ENCODE data around the gene MYH7B. TPM values are rescaled to one million over a fixed set of nuclear protein-coding genes. Genes with fewer than 3 reads are reported as not detected.

MYH7B gene
- total and polyA plus RNA-seq, 2 donors (not counting 3 experiments of a cell fraction or from before 2014, with no cell fraction given): 0.03 TPM; not detected in 1

GRCh38 chr20:34995192-34995591, 39.5 kb downstream of the MYH7B start:
- no peak overlapping the region for H3K9ac ChIP-seq (replicated peaks; ENCODE audit: extremely low read depth, insufficient read depth, low read length)
- no peaks in the 10 kb centered on the region for H3K9me3 ChIP-seq (replicated peaks; ENCODE audit: control insufficient read depth, insufficient read depth, low read length)
- no peak overlapping the region for H3K27ac ChIP-seq (ENCODE audit: insufficient read depth, low read depth, low read length)
- H3K4me3 ChIP-seq (replicated peaks in 1 of 3; ENCODE audit: insufficient read depth in 1 of 3, low read depth in 1 of 3, low read length in 3 of 3): no peak overlapping the region
- CTCF ChIA-PET: no interaction called here
- H3K79me2 ChIP-seq (ENCODE audit: control insufficient read depth, insufficient read depth, low read length): no peaks in the 10 kb centered on the region
- no peak overlapping the region for H3K4me2 ChIP-seq (ENCODE audit: insufficient read depth, low read length)
- DNase-seq (ENCODE audit: low read depth, low spot score): no peak
- peaks cover 0 to 40% of the 10 kb centered on the region in 2 experiments for H3K36me3 ChIP-seq (ENCODE audit: control insufficient read depth in 2 of 2, extremely low read depth in 1 of 2, insufficient read depth in 2 of 2, low read length in 2 of 2)
- no peaks in the 10 kb centered on the region for H4K20me1 ChIP-seq (replicated peaks; ENCODE audit: control insufficient read depth, extremely low read depth, insufficient read depth, low read length)
- no peaks in the 10 kb centered on the region for H3K9me1 ChIP-seq (replicated peaks; ENCODE audit: control insufficient read depth, extremely low read depth, insufficient read depth, low read length)
- dilution Hi-C loops (cut with MboI; ENCODE audit: extremely low pct_ligation_motif_present, low sequenced_read_pairs) (no loop called here), intact Hi-C loops (cut with micrococcal nuclease) (no loop called here)
- FAIRE-seq: no peak
- TF ChIP-seq GATA2 (IDR thresholded peaks at IDR 0.05; ENCODE audit: insufficient read depth, insufficient read length, low read depth, low read length): no peak
- TF ChIP-seq FOS (IDR thresholded peaks at IDR 0.05; ENCODE audit: borderline replicate concordance, insufficient read depth, low read length): no peak
- TF ChIP-seq MYC (IDR thresholded peaks at IDR 0.05; ENCODE audit: low read depth, low read length): no peak
- TF ChIP-seq JUN (IDR thresholded peaks at IDR 0.05; ENCODE audit: borderline replicate concordance, insufficient read depth, insufficient read length, low read depth): no peak
- no peak for TF ChIP-seq POLR2AphosphoS5 (IDR thresholded peaks at IDR 0.05; ENCODE audit: insufficient read depth, low read depth, low read length)
- no peak for TF ChIP-seq POLR2A (IDR thresholded peaks at IDR 0.05; ENCODE audit: low read depth, low read length)
- BruUV-seq (replicated peaks): no TSS peak
- no peaks in the 10 kb centered on the region for H3K4me1 ChIP-seq (ENCODE audit: control insufficient read depth, extremely low read depth, insufficient read depth, low read length)
- POLR2A ChIA-PET: no interaction called here
- H2AFZ ChIP-seq (ENCODE audit: low read depth, low read length): no peak overlapping the region
- H3K27me3 ChIP-seq (ENCODE audit: control insufficient read depth in 2 of 2, insufficient read depth in 2 of 2, low read length in 2 of 2): no peaks in the 10 kb centered on the region

- no peaks in the 10 kb centered on the region for H3K9me3 ChIP-seq (replicated peaks; ENCODE audit: control insufficient read depth, insufficient read depth, low read length)
- no peaks in the 10 kb centered on the region for H4K20me1 ChIP-seq (replicated peaks; ENCODE audit: control insufficient read depth, extremely low read depth, insufficient read depth, low read length)
- no peaks in the 10 kb centered on the region for H3K9me1 ChIP-seq (replicated peaks; ENCODE audit: control insufficient read depth, extremely low read depth, insufficient read depth, low read length)
- no peak overlapping the region for H3K4me2 ChIP-seq (ENCODE audit: insufficient read depth, low read length)
- no peak overlapping the region for H2AFZ ChIP-seq (ENCODE audit: low read depth, low read length)
- no peak overlapping the region for H3K27ac ChIP-seq (ENCODE audit: insufficient read depth, low read depth, low read length)
- ChIA-PET CTCF (interaction anchor here (1.5 kb wide), 1 partner anchor 10 kb away, joined by 5 read pairs; no protein-coding TSS in a partner anchor), POLR2A (no interaction called here)
- FAIRE-seq: no peak
- H3K27me3 ChIP-seq (ENCODE audit: control insufficient read depth in 2 of 2, insufficient read depth in 2 of 2, low read length in 2 of 2): no peaks in the 10 kb centered on the region
- H3K4me3 ChIP-seq (replicated peaks in 1 of 3; ENCODE audit: insufficient read depth in 1 of 3, low read depth in 1 of 3, low read length in 3 of 3): no peak overlapping the region
- no peak for DNase-seq (ENCODE audit: low read depth, low spot score)
- BruUV-seq (replicated peaks): TSS peak; percentile 10
- dilution Hi-C loops (cut with MboI; ENCODE audit: extremely low pct_ligation_motif_present, low sequenced_read_pairs) (no loop called here), intact Hi-C loops (cut with micrococcal nuclease) (no loop called here)
- H3K36me3 ChIP-seq (ENCODE audit: control insufficient read depth in 2 of 2, extremely low read depth in 1 of 2, insufficient read depth in 2 of 2, low read length in 2 of 2): peaks cover 0 to 44% of the 10 kb centered on the region in 2 experiments
- no peak overlapping the region for H3K9ac ChIP-seq (replicated peaks; ENCODE audit: extremely low read depth, insufficient read depth, low read length)
- no peaks in the 10 kb centered on the region for H3K4me1 ChIP-seq (ENCODE audit: control insufficient read depth, extremely low read depth, insufficient read depth, low read length)
- TF ChIP-seq GATA2 (IDR thresholded peaks at IDR 0.05; ENCODE audit: insufficient read depth, insufficient read length, low read depth, low read length) (no peak), MAX (IDR thresholded peaks at IDR 0.05; ENCODE audit: insufficient read depth, insufficient read length) (no peak), EZH2 (IDR thresholded peaks at IDR 0.05; ENCODE audit: borderline replicate concordance, low read depth, low read length, severe bottlenecking) (no peak), POLR2AphosphoS5 (IDR thresholded peaks at IDR 0.05; ENCODE audit: insufficient read depth, low read depth, low read length) (no peak), FOS (IDR thresholded peaks at IDR 0.05; ENCODE audit: borderline replicate concordance, insufficient read depth, low read length) (no peak), MYC (IDR thresholded peaks at IDR 0.05; ENCODE audit: low read depth, low read length) (no peak), POLR2A (IDR thresholded peaks at IDR 0.05; ENCODE audit: low read depth, low read length) (no peak), JUN (IDR thresholded peaks at IDR 0.05; ENCODE audit: borderline replicate concordance, insufficient read depth, insufficient read length, low read depth) (no peak), CTCF (IDR thresholded peaks at IDR 0.05; ENCODE audit: extremely low read depth in 1 of 2, insufficient read depth in 1 of 2, low read depth in 1 of 2, low read length in 2 of 2) (no peak)
- no peaks in the 10 kb centered on the region for H3K79me2 ChIP-seq (ENCODE audit: control insufficient read depth, insufficient read depth, low read length)
These were observed 40.0 kb downstream of the MYH7B start for GRCh38 chr20:34995696-34996095.
